Stimulated activated CD4-positive, alpha-beta T cell treated with anti-CD3 and anti-CD28 coated beads, Interleukin-1b, Interleukin-23, amount 100 ng/mL, for 4 hours (primary cell): Measurements from ENCODE around the gene SYNPO.

Experiments used
- DNase-seq, 2 donors: peaks; one replicate each; pipeline ENCODE4 v3.0.0-alpha.2; 2020; ENCODE audit warnings: low read depth in 2 of 2

SYNPO gene

DNA sequence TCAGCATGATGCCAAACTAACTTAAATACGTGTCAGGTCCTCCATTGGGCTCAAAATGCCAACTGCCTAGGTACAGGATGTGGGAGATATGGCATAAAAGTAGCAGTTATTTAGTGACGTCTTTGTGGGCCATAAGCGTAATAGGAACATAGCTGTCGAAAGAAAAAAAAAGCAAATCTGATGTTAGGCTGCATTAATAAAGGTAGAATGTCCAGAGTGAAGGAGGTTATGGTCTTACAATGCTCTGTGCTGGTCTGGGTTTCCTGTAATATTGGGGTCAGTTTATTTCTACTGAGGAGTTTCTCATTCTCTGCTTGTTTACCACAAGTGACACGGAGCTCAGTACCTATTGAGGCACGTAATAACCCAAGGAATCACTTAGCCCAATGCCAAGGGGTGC is 33.4 kb upstream of the SYNPO start:
- DNase-seq = no peak

DNA sequence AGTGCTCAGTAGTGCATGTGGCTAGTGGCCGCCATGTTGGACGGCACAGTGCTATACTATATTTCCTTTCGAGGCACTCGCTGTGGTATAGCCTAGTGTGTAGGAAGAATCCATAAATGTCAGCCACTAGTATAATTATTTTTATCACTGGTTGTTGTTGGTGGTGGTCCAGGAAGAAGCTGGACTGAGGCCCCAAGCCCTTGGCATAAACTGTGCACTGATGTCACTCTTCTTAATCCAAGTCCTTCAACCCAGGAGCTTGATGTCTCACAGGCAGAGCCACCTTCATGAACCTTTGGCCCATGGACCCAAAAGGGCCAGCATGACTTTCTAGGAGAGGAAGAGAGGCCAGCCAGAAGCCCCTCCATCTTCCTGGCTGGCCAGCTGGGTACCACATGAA is 32.5 kb upstream of the SYNPO start:
- DNase-seq = no peak

DNA sequence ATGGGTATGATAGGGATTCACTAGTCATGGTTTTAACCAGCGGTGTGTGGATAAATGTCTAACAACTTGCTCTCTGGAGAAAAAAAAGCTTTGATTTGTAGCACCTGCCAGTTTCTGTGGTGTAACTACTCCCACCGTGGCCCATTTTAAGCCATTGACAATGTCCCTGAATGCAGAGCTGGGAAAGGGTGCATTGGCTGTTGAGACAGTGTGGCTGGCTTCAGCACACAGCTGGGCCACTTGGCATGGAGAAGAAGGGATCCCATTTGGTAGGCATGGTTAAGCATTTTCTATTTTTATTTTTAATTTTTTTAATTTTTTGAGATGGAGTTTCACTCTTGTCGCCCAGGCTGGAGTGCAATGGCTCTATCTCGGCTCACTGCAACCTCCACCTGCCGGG is 31.5 kb upstream of the SYNPO start:
- DNase-seq = no peak

DNA sequence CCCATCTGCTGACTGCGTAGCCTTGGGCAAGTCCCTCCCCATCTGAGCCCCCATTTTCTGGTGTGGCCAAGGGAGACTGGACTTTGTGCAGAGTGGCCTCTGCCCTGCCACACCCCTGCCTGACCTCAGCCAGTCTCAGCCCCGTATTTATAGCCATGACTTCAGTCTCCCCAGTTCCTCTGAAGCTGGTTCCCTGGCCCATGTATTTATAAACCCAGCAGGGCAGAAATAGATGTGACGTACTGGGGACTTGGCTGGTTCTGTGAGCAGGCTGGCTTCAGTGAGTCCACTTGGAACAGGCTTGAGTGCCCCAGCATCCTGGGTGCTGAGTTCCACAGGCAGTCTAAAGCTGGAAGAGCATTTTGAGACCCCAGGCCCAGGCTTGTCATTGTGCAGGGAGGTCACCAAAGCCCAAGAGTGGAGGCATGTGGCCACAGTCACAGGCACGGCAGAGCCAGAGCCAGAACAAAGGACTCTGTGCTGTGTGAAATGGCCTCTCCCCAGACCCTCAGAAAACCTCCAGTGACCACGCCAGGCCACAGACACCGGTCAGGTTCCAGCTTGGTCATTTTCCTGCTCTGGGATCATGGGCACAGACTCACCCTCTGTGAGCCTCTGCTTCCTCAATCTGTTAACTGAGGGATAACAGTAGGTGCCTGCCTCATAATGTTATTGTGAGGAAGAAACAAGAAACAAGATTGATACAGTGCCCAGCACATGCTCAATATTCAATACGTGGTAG is 30.4 kb upstream of the SYNPO start:
- DNase-seq = no peak

DNA sequence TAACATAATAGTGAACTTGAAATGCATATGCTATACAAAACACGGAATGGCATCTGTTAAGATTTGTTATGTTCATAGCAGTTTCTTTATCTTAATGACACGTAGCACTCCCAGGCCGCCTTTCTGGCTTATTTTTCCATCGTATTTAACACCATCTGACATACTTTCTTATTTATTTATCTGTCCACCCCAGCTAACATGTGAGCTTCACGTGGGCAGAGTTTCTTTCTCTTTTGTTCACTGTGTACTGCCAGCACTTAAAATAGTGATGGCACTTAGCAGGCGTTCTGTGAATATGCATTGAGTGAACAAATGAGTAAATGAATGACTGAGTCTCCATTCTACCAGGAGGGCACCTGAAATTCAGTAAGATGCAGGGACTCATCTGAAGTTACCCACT is 29.4 kb upstream of the SYNPO start:
- DNase-seq = no peak

DNA sequence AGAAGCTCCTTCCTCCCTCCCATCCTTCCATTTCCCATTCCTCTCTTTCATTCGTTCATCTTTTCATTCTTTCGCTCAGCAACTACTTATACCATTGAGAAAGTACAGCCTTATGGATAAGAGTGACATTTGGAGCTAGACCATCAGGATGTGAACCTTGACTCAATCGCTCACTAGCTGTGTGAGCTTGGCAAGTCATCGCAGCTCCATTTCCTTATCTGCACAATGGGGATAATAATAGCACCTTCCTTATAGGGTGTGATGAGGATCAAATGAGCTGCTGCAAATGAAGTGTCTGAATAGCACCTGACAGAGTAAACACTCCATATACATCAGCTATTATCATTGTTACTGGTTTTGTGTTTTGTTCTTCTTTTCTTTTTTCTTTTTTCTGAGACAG is 28.1 kb upstream of the SYNPO start:
- no peak for DNase-seq

DNA sequence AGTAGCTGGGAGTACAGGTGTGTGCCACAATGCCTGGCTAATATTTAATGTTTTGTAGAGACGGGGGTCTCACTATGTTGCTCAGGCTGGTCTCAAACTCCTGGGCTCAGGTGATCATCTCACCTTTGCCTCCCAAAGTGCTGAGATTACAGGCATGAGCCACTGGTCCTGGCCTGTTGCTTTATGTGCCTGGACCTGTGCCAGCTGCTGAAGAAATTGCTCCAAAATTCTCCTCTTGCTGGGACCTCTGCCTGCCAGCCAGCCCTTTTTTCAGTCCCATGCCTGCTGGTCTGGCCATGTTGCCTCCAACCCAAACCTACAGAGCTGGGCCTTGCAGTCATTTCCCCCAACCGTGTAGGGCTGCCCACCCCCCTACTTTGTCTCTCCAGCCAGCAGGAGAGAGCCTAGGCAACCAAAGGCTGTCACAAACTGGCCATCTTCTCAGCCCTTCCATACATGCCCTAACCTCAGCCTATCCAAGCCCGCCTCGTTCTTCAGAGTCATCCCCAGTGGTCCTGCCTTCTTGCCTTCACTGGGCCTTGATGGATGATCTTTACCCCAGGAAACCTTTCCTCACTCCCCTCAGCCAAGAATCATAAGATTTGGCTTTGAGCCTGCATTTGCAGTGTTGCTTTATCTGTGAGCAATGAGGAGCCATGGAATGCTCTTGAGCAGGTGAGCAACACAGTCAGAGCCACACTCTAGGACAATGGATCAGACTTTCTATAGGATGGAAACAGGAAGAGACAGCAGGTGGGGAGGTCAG is 27.4 kb upstream of the SYNPO start:
- DNase-seq = no peak

DNA sequence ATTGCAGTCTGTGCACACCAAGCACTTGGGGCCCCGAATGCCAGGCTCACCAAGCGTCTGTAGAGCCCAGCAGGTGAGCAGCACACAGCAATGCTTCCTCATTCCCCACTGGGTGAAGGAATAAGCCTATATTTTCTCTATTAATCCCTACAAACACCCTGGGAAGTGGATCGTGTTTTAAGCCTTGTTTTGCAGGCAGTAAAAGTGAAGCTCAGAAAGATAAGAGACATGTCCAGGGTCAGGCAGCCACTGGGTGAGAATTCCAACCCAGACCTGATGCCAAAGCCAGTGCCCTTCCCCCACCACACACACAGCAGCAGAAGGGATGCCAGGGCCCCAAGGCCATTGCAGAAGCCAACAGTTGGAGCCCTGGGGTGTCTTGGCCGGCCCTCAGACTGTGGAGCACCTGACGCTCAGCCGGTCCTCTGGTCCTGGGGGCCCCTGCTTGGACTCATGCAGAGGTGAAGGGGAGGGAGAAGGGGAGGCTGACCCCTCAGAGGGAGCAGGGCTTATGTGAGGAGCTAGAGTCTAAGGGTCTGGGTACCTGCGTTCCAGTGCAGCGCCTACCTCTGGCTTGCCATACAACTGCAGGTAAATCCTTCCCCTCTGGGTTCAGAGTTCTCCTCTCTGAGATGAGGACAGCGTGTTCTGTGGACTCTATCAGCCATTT is 26.3 kb upstream of the SYNPO start:
- DNase-seq = no peak

DNA sequence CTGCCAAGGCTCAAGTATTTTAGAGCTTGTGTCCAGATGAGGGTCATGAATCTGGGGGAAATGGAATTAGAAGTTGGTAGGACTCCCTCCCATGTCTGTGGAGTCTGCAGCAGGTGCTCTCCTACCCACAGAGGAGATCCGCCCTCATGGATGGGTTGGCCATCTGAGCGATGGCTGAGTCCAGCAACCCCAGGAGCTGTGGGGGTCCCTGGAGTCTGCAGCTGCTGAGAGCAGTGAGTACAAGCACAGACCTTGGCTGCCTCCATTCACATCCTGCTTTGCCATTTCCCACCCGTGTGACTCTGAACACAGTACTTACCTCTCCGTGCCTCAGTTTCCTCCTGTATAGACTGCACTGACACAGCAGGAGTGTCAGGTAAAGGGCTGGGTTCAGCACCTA is 25.8 kb upstream of the SYNPO start:
- no peak for DNase-seq

DNA sequence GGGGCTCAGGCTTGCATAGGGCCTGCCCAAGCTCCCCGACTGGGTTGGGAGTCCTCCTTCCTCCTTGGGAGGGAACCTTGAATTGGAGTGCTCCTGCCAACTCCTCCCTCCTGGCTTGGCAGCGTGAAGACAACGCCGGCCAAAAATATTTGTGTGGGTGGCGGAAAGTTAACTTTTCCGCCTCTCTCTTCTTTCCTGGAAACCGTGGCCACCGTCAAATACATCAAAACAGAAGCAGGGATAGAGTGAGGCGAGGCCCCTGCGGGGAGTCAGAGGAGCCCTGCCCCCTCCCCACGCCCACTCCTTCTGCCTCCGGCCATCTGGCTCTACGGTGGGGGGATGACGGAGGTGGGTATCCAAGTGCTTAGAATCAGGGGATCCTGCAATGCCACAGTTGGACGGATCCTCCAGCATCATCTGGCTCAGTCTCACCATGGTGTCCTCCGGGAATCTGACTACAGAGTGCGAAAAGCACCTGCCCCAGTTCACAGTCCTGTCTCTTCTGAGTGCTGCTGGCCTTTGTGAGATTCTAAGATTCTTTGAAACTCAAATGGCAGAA is 25.2 kb upstream of the SYNPO start:
- DNase-seq = no peak

DNA sequence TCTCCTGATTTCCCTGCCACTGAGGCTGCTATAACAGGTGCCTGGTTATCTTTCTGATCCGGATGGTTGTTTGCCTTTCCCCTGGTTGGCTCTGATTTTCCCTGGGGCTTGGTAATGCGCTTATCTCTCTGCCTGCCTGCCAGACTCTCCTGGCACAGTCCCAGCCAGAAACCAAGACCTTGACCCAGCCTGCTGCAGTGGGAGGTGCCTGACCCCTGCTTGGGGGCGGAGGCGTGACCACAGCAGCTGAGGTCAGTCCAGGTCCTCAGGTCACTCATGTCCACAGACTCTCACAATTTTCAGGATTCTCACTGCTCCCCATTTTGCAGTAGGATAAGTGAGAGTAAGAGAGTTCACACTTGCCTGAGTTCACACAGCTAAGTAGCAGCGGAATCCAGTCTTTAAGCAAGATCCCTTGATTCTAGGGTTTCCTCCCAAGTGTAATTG is 24.4 kb upstream of the SYNPO start:
- no peak for DNase-seq

DNA sequence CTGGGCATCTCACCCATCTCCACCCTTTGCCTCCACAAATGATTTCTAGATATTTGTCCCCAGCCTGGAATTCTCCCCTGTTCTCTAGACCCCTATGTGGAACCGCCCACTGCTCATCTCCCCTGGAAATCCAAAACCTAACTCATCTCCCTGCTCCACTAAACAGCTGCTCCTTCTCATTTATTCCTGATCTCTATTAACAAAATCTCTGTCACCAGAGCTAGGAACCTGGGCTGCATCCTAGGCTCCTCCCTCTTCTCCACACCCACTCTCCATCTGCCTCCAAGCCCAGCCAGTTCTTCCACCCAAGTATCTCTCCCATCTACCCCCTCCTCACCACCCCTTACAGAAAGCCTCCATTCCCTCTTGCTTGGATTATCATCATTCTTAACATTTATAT is 24.0 kb upstream of the SYNPO start:
- DNase-seq = no peak

DNA sequence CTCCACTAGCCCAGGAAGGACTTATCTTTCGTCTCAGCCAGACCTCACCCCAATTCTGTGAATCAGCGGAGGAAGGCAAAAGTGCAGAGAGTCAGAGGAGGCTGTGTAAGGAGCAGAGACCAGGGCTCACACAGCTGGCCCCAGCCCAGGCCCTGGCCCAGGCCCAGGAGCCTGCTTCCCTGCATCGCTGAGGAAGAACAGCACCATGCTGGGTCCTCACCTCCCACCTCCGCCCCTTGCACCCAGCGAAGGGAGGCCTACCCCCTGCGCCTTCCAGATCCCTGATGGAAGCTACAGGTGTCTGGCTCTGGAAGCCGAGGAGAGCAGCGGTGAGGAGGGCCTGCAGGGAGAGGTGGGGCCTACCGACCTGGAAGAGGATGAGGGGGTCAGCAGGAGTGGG is 22.3 kb upstream of the SYNPO start:
- no peak for DNase-seq

DNA sequence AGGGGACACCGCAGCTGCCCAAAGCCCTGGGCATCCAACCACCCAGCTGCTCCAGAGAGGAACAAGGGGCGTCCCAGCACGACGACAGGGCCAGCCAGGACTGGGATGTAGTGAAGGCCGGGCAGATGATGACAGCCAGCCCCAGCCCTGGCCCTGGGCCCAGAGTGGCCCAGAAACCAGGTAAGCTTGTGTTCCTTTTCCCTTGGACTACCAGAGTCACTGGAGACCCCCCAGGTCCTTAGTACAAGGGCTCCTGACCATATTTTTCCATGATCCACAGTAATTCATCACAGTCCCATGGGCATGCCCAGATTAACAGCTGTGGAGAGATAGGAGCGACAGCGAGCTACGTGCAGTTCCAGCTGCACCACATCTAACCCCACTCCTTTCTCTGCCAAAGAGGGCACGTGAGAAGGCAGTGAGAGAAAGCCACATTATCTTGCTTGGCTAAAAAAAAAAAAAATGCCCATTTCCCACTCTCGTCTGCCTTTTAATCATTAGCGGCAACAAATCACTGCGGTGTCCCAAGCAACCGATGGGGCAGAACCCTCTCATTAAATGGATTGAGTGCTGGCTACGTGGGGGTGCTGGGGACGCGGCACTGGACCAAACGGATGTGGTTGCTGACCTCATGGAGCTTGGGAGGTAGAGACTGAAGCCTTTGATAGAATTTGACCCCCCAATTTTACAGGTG is 21.7 kb upstream of the SYNPO start:
- no peak for DNase-seq

DNA sequence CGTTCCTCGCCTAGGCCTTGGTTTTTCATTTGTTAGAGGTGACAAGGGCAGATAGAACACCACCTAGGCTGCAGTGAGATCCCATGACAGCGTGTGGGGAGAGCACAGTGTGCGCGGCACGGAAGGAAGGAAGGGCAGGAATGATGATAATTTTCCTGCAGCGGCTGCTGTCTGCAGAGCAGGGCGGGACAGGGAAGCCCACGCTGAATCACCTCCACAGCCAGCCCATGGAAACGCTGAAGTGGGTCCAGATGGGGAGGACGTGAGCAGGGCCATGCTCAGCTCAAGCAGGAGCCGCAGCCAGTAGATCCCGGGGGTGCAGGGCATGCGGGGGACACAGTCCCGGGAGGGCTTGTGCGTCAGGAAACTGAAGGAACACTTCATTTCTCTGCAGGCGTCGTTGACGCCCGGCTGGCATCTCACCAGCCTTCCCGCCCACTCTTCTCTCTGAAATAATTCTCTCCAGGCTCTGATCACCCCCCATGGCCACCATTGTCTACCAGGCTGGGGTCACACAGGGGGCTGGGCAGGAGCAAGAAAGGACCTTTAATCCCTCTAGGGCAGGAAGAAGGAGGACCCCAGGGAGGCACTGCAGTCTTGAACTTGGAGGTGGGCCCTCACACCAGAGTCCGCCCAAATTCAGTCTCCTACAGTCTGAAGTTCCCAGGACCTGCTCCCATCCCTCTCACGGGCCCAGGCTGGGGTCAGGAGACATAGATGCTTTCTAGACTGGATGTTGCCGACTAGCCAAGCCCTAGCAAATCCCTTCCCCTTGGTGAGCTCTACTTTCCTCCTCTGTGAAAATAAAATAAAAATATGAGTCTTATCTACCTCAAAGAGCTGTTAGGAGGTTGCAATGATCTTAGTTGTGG is 20.9 kb upstream of the SYNPO start:
- no peak for DNase-seq

DNA sequence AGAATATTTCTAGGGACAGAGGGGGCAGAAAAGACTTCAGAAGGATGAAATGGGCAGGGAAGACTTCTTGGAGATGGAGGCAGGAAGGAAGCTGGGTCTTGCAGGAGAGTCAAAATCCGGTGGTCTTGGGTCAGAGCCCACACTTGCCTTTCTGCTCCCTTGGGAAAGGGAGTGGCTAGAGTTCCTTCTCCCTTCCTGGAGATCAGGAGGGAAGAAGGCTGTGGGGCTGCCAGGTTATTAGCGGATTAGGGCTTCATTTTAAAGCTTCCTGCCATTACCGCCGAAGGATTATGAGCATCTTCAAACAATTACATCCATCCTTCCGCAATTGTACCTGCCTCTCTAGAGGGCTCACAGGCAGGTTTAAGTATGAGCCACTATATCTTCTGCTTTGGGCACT is 19.2 kb upstream of the SYNPO start:
- no peak for DNase-seq

DNA sequence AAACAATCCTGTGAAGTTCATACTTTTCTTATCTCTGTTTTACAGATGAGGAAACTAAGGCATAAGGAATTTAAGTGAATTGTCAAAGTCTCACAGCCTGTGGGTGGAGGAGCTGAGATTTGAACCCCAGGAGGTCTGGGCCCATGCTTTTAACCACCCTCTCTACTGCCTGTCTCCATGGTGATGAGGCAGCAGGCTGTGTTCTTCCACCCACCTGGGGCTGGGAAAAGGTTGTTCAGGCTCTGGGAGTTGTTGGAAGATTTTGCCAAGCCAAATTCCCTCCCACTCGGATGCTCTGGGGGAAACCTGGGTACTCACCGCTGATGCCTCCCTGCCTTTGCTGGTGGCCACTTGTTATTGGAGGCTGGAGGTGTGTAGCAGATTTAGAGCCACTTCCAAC is 18.3 kb upstream of the SYNPO start:
- DNase-seq = no peak

DNA sequence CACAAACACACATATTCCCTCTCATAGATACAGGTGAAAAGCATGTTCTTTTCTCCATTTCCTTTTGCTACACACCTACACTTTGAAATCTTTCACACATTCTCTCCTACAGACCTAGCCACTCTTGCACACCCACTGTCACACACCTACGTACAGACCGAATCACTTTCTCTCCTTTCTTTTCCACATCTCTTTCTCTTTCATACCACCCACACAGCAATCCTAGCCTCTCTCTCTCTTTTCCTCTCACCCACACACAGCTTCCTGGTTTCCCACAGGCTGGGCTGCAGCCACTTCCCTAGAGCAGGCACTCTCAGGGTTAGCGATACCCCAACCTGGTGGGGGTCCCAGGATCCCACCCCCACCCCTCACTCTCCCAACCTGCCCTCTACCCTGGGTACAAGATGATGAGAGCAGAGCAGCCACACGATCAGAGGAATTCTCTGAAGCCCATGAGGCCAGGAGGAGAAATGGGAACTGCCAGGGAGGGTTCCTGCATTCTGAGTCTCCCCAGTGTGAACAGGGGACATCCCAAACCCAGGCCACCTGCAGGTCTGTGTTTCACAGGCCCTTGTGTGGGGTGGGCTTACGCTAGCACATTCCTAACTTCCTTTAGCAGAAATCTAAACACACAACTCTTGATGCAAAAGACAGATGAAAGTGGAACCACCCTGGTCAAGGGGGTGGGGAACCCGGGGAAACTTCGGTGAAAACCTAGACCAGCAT is 17.1 kb upstream of the SYNPO start:
- DNase-seq = no peak

DNA sequence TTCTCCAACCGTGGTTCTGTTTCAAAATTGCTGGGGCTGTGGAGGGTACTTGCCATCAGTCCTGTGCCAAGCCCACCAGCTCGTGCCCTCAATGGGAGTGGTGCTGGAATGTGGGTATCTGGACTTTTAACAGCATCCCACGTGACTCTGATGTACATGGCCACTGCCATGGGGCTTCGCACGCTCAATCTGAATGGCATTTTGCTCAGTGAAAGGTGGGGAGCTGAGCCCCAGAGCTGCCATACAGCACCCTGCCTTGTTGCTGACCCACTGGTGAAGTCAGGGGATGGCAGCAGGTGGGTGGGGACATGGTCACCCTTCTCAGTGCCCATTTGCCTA is 16.6 kb upstream of the SYNPO start:
- DNase-seq = no peak

DNA sequence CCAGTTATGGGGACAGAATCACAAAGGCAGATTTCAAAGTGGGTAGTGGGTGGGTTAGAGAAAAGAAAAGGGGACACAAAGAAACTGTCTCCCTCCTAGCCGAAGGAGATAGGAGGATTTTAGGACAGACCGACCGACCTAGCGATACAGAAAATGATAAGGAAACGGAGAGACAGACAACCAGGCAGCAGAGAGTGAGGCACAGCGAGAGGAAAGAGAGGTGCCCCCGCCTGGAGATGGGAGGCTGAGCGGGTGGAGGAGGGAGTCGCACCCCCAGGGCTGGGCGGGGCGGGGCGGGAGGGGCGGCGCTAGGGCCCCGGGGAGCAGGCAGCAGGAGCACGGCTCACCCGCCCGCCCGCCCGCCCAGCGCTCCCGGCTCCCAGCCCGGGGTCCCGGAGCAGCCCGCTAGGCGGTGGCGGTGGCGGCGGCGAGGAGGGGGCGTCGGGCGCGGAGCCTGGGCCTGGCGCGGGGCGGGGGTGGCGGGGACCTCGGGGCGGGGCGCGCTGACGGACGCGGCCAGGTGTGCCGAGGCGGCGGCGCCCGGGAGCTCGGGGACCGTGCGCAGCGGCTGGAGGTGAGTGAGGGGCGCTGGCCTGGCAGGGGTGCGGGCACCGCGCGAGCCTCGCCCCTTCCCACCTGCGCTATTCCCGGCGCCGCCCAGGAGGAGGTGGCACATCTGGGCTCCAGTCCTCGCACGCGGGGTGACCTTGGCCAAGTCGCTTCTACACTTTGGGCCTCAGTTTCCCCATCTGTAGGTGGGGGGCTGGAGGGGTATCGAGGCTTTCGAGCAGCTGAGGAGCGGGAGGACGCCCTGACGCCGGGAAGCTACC is 15.9 kb upstream of the SYNPO start:
- DNase-seq = peak; percentile 12 to 22
